NCI-H1436 (cell line): ENCODE data around the gene GOSR2.
"Not testable (repeated sequence)": the region's sequence is repeated elsewhere in the genome, so short reads cannot be mapped to it uniquely, and the experiment has no call there.

ENCODE experiments used
- DNase-seq: peaks from one replicate; lab custom pipeline; 2025; lab: John Stamatoyannopoulos, UW

Gene GOSR2

GRCh38 chr17:46964315-46965265 lies 41.6 kb downstream of the GOSR2 start:
- no peak for DNase-seq

GRCh38 chr17:46968224-46968834 lies 45.4 kb downstream of the GOSR2 start:
- DNase-seq: no peak

DNA sequence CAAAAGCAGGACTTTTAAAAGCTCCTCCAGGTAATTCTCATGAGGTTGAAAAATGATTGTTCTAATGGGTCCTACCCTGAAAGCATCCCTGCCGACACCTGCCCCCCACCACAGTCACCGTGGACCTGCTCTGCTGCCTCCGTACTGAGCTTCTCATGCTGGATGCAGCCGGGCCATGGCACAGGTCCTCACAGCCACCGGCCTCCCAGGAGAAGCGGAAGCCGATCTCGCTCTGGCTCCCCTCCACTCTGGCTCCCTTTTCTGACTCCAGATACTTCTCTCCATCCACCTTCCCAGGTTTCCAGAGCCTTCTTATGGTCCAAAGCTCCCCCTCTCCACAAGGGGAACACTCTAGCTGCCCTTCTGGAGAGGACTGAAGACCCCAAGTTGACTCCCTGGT lies 45.9 kb downstream of the GOSR2 start:
- no peak for DNase-seq

DNA sequence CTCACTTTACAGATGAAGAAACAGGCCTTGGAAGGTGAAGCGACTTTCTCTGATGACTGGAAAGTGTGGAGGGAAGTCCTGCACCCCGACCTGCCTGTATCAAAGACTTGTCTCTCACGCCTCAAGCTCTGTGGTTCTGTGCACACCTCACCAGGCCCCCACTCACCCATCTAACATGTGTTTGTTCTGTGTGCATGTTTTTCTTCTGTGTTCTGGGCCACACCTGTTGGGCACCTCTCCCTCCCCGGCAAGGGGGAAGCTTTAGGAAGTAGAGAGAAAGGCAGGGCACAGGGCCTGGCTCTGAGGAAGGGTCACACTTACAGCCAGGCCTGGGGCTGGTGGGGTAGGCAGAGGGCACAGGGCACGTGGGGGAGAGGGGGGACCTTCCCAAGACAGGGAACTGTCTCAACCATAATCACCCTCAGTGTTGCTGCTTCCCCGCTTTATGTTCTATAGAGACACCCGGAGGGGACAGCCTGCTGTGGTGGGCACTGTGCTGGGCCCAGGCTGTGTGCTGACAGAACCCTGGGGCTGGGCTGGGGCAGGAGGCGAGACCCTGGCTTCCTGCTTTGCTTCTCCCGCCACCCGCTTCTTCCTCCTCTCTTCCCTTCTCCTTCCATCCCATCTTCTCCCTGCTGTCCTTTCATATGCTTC lies 48.8 kb downstream of the GOSR2 start:
- no peak for DNase-seq

- DNase-seq: no peak
Observed at GRCh38 chr17:46972346-46972745, 49.4 kb downstream of the GOSR2 start.

DNA sequence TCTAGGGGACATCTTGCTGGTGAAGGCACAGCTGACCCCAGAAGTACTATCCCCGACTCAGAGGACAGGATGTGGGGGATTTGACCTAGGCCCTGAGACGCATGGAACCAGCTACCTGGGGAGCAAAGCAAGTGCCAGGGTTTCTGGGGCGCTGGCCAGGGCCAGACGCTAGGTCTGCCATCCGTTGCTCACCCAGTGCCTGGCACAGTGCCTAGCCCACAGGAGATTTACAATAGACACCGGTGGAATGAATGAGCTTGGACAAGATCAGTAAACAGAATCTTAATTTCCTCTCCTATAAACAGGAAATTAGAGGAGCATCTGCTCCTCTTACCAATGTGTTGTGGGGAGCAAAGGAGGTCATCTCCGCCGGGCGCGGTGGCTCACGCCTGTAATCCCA lies 51.1 kb downstream of the GOSR2 start:
- DNase-seq: no peak

DNA sequence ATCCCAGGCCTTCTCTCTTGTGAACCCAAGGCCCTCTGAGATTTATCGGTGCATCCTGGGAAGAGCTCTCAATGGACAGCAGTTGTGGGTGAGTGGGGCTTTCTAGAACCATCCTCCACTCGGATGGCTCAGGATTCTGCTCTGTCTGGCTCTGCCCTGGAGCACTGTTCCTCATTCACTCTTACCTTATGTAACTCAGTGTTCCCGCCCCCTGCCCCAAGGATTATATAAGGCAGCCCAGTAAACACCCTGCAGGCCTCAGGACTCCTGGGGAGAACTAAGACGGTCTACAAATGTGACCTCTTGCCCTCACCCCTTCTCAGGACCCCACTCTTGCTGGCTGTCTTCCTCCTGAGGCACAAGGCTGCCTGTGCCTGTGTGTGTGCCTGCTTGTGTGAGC lies 52.3 kb downstream of the GOSR2 start:
- no peak for DNase-seq

DNA sequence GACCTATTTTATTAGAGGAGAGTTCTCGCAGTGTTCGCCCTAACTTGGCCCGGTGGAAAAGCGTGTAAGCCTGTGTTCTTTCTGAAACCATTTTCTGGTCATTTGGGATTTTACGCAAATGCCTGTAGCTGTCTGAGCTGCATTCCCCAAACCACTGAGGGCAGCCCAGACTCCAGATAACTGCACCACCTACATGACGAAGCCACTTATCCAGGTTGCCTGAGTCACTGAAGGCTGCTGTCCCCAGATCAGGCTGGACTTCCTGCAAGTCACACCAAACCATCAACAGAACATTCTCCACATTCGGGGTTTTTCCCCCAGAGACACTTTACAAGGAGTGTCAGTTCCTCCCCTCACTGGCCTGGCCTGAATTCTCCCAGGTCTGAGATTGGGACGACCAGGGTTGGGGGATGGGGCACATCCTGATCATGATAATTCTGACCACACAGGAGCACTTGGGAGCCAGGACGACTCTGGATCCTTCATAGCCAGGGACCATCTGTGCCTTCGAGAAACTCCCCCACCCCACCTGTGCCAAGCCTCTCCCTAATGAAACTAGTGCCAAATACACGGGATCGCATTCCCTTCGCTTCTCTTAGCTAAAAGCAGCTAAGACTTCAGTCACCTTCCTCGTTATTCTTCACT lies 53.8 kb downstream of the GOSR2 start:
- DNase-seq: no peak

- DNase-seq: peak; percentile 53
Observed at GRCh38 chr17:46977348-46977747, 54.4 kb downstream of the GOSR2 start.

- no peak for DNase-seq
Observed at GRCh38 chr17:46977750-46978488, 55.0 kb downstream of the GOSR2 start.

GRCh38 chr17:46978489-46979146 lies 55.7 kb downstream of the GOSR2 start:
- no peak for DNase-seq

DNA sequence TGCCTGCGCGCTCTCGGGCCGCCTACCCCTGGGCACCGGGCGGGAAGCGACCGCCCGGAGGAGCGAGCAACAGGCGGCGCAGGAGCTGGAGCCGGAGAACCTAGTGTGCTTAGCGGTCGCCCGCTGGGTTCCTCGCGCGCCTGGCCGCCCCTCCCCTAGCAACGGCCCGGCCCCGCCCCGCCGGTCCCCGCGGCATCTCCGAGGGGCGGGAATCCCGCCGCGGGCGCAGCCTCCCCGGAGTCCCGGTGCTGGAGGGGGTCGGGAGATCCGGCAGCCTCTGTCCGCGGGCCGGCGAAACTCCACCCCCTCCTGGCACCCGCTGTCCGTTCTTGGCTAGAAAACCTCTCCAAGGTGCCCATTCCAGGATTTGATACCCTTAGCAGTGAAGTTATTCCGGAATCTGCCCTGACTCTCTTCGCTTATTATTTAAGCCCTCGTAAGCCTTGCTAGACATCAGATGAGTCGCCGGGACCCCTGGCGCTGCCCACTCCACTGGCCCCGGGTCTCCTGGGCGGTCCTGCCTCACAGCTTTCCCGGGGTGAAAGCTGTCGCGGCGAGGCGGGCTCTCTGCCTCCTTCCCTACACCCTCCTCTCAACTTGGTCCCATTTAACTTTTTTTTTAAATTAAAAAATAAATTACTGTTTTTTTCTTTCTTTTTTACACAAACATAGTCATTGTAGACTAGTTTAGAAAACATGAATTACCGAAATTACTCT lies 56.3 kb downstream of the GOSR2 start, which contains the start of gene RPRML:
TSS of gene RPRML (minus strand) at position 107 of the 717 bp plus-strand sequence. CDS start 246 bp downstream, outside the sequence.
- DNase-seq: peak; percentile 41

DNA sequence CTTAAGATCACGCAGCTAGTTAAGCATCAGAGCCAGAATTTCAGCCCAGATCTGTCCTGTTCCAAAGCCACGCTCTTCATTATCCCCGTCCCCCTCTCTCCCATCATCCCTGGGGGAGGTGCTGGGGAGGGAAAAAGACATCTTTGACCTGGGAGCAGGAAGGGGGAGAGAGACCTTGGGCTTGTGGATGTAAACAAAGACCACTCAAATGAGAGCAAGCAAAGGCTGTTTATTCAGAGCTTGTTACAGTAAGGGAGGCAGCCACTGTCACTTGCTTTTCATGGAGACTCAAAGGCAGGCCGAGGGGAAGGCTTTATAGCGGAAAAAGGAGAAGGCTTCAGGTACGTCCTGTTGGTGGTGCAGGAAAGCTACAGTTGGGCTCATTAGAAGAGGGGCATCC lies 59.6 kb downstream of the GOSR2 start:
- DNase-seq: no peak

- no peak for DNase-seq
Observed at GRCh38 chr17:46983782-46984181, 60.8 kb downstream of the GOSR2 start.

GRCh38 chr17:46984341-46984740 lies 61.4 kb downstream of the GOSR2 start:
- no peak for DNase-seq

GRCh38 chr17:46984892-46985291 lies 61.9 kb downstream of the GOSR2 start:
- DNase-seq: no peak

- DNase-seq: no peak
Observed at GRCh38 chr17:46986366-46986765, 63.4 kb downstream of the GOSR2 start.

- DNase-seq: not testable (repeated sequence)
Observed at GRCh38 chr17:46987927-46988326, 65.0 kb downstream of the GOSR2 start.

GRCh38 chr17:46989637-46990431 lies 66.9 kb downstream of the GOSR2 start:
- DNase-seq: no peak
